Kidney (tissue), 14 donors: ENCODE results near the gene EPHA4. TPM values are rescaled to one million over a fixed set of nuclear protein-coding genes. Genes with fewer than 3 reads are reported as not detected.

ENCODE experiments used
- DNase-seq, 5 donors: peaks; one replicate each; pipeline ENCODE4 v3.0.0-alpha.2; 2013 to 2020
- FAIRE-seq: peaks from 2 replicates; lab custom pipeline; 2012; peaks lifted over from hg19 to GRCh38; lab: Jason Lieb, UNC
- H3K27ac ChIP-seq, 2 donors: one replicate each; pipeline ENCODE4 v1.7.0; 2013; ENCODE audit warnings: low read depth in 2 of 2, low read length in 2 of 2, inconsistent platforms in 1 of 2
- H3K27me3 ChIP-seq: one replicate; pipeline ENCODE4 v1.7.1; 2013; ENCODE audit warnings: low read length, inconsistent platforms; ENCODE audit not compliant: control insufficient read depth, insufficient read depth
- H3K36me3 ChIP-seq, 3 donors: one replicate each; pipeline versions ENCODE4 v1.7.0 to v1.7.1; 2013; ENCODE audit warnings: low read length in 3 of 3, control low read depth in 1 of 3, inconsistent platforms in 1 of 3; ENCODE audit not compliant: insufficient read depth in 3 of 3, control insufficient read depth in 2 of 3
- H3K4me1 ChIP-seq, 3 donors: one replicate each; pipeline versions ENCODE4 v1.7.0 to v1.7.1; 2013; ENCODE audit warnings: low read length in 3 of 3, inconsistent platforms in 1 of 3, low read depth in 1 of 3; ENCODE audit not compliant: control insufficient read depth in 2 of 3, insufficient read depth in 2 of 3
- H3K4me3 ChIP-seq, 3 donors: one replicate each; pipeline versions ENCODE4 v1.7.0 to v1.8.1; 2013; ENCODE audit warnings: low read length in 3 of 3, control low read depth in 1 of 3, inconsistent platforms in 1 of 3
- H3K9ac ChIP-seq, 3 donors: one replicate each; pipeline versions ENCODE4 v1.7.0 to v1.7.1; 2013; ENCODE audit warnings: low read length in 3 of 3, control low read depth in 1 of 3, inconsistent platforms in 1 of 3
- H3K9me3 ChIP-seq, 3 donors: one replicate each; pipeline versions ENCODE4 v1.7.0 to v1.7.1; 2013; ENCODE audit warnings: low read length in 3 of 3, control low read depth in 1 of 3, inconsistent platforms in 1 of 3; ENCODE audit not compliant: control insufficient read depth in 2 of 3, insufficient read depth in 1 of 3
- CTCF ChIP-seq: IDR thresholded peaks from 3 replicates; pipeline ENCODE4 v1.5.1; 2012; ENCODE audit warnings: mild to moderate bottlenecking, moderate library complexity, borderline replicate concordance; ENCODE audit not compliant: insufficient read depth; ENCODE audit errors: extremely low read depth
- intact Hi-C: fragments of 100-400 bp; cut with DNase I; formaldehyde crosslinking; loops from one replicate; pipeline ENCODE4 v1.11.1; 2022
- polyA plus RNA-seq: library from polyadenylated mRNA; stranded (reverse); fragments of 350-450 nt; fragmentation: Illumina TruSeq; extraction: RNeasy Lipid Tissue Mini Kit (QIAGEN cat#74804); gene quantifications from one replicate; pipeline ENCODE4 v1.2.3, GENCODE V29; 2014; ENCODE audit warnings: low read depth, low replicate concordance; ENCODE audit not compliant: insufficient read depth
- total RNA-seq: library from RNA; stranded (reverse); fragmentation: NEBNext Ultra II Directional; extraction: Animal tissue kit (Norgen Biotek cat#: 25700); gene quantifications from one replicate; pipeline ENCODE4 v1.2.1, GENCODE V29; 2021
- donor health status: control.
- donor health status: control.
- donor health status: control.
- donor health status: control.
- donor health status: control.
- donor health status: DM: yes; HTN: yes; CAD: no.
- donor health status: Normal renal cell carcinoma (clear cell type).

The EPHA4 gene
- total and polyA plus RNA-seq, 2 donors from 2014 or later, result 4.8 to 38.0 TPM

GRCh38 chr2:221567231-221567760 is 4.8 kb downstream of the EPHA4 start:
- intact Hi-C loops, result no loop called here
- no peak for FAIRE-seq

GRCh38 chr2:221563270-221563985 is 8.7 kb downstream of the EPHA4 start:
- no peak for TF ChIP-seq CTCF
- Histone ChIP-seq H3K4me1 (peaks cover 0 to 5% (median 0%) of the 10 kb centered on the region in 3 donors), H3K27ac (no peak overlapping the region), H3K27me3 (no peaks in the 10 kb centered on the region), H3K9ac (no peak overlapping the region), H3K9me3 (no peaks in the 10 kb centered on the region), H3K4me3 (no peak overlapping the region), H3K36me3 (no peaks in the 10 kb centered on the region)
- FAIRE-seq, result no peak
- intact Hi-C loops, result no loop called here
- no peak for DNase-seq

More at GRCh38 chr2:221567231-221567760, 4.8 kb downstream of the EPHA4 start:
- TF ChIP-seq CTCF, result no peak
- H3K9ac ChIP-seq, result no peak overlapping the region
- no peak overlapping the region for H3K4me3 ChIP-seq
- no peaks in the 10 kb centered on the region for H3K36me3 ChIP-seq
- H3K9me3 ChIP-seq, result no peaks in the 10 kb centered on the region
- no peaks in the 10 kb centered on the region for H3K27me3 ChIP-seq
- no peak overlapping the region for H3K27ac ChIP-seq
- peaks cover 0 to 10% (median 9%) of the 10 kb centered on the region in 3 donors for H3K4me1 ChIP-seq
- no peak for DNase-seq

GRCh38 chr2:221562226-221562625 is 9.9 kb downstream of the EPHA4 start:
- no peak overlapping the region for H3K27ac ChIP-seq
- H3K4me1 ChIP-seq, result peaks cover 0 to 5% (median 0%) of the 10 kb centered on the region in 3 donors
- H3K9me3 ChIP-seq, result no peaks in the 10 kb centered on the region
- H3K4me3 ChIP-seq, result no peak overlapping the region
- TF ChIP-seq CTCF, result no peak
- H3K27me3 ChIP-seq, result no peaks in the 10 kb centered on the region
- H3K36me3 ChIP-seq, result no peaks in the 10 kb centered on the region
- no peak for DNase-seq
- intact Hi-C loops, result no loop called here
- H3K9ac ChIP-seq, result no peak overlapping the region
- no peak for FAIRE-seq
